NCI-H774 (cell line): ENCODE measurements around the gene RAD51B.
"Not testable (repeated sequence)": the region's sequence is repeated elsewhere in the genome, so short reads cannot be mapped to it uniquely, and the experiment has no call there.

Experiments
- DNase-seq: peaks from one replicate; lab custom pipeline; 2025; lab: John Stamatoyannopoulos, UW

The RAD51B gene

DNA sequence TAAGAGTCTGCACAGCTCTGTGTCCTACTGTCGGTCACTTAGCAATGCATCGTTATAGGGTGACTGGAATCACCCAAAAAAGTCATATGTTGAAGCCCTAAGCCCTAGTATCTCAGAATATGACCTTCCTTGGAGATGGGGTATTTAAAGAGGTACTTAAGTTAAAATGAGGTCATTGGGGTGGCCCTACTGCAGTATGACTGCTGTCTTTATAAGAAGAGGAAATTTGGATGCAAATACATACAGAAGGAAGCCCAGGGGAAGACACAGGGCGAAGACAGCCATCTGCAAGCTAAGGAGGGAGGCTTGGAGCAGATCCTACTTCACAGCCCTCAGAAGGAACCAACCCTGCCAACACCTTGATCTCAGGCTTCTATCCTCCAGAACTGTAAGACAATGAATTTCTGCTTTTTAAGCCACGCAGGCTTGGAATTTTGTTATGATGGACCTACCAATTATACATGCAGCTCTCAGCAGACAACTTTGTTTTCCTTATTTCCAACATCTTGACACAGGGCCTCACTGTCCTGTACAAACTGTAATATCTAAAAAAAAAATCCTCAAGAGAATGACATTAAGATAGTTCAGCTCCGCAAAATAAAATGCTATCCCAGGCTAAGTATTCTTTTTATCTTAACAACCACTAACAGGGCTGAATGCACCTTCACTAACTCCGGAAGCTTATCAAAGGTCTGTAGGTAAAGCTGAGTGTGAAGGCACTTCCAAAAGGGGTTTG, 932.9 kb downstream of the RAD51B start:
- no peak for DNase-seq

- no peak for DNase-seq
Measured at GRCh38 chr14:68753690-68754089, 934.1 kb downstream of the RAD51B start.

- DNase-seq, result no peak
Measured at GRCh38 chr14:68755016-68755353, 935.4 kb downstream of the RAD51B start.

DNA sequence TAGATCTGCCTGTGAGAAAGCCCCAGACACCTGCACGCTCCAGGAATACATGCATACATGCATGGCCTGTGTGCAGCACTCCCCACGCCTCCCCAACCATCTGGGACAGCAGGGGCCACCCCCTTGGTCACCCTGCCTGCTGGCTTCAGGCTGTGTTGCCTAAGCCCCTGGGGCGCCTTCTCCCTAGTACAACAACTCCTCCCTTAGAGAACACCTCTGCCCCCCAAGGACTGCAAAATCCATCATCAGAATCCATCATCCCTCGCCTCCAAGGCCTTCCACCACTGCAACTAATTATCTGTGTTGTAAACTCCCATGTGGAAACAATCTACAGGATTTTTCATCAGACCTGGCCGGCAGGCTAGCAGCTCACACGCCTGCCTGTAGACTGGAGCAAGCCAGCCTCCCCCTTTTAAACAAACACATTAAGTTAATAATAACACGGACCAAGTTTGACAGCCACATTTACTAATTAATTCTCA, 936.5 kb downstream of the RAD51B start:
- no peak for DNase-seq

DNA sequence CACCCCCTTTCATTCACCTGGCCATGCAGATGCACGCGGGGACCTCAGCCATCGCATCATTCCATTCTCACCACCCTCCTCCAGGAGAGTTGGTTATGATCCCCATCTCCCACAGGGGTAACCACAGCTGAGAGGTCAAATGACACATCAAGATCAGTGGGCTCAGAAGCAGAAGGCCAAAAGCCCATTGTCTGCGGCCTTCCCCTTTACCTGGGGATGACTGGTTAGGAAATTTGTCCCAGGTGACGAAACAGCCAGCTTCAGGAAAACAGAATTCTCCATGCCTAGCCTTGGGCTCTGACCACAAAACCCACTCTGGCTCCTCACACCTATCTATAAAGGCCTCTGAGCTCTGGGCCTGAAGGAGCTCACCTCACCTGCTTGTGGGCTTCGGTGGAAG, 937.2 kb downstream of the RAD51B start:
- DNase-seq, result no peak

DNA sequence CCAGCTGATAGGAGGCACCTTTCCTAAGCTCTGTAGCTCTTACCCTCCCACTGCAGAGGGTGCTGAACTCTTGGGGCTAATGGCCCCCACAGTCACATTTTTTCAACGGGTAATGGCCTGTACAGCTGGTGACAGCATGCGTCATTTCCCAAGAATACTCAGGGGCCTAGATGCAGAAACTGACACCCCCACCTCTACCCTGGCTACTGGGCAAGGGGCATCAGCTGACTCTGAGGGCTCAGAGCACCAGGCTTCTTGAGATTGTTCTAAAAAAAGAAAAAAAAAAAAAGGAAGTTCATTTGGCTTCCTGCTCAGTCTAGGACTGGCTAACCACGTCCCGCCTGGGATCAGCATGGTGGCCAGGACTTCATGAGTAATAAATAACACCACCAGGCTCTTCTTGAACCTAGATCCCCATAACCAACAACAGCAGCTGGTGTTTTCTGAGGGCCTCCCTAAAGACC, 938.1 kb downstream of the RAD51B start:
- DNase-seq, result no peak

DNA sequence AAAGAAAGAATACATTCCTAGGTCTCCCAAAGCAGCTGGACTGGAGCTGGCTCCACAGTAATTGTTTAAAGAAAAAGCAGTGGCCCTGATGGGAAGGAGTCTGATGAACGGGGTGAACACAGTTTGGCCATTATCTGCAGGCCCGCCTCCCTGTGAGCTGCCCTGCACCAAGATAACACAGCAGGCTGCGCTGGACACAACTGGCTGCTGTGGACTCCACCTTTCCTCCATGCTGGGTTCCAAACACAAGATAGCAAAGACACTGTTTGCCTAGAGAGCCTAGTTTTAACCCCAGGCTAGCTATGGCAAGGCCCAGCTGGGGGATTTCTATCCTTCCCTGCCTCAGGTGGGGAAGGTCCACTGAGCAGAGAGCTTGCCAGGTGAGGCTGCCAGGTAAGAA, 938.7 kb downstream of the RAD51B start:
- no peak for DNase-seq

DNA sequence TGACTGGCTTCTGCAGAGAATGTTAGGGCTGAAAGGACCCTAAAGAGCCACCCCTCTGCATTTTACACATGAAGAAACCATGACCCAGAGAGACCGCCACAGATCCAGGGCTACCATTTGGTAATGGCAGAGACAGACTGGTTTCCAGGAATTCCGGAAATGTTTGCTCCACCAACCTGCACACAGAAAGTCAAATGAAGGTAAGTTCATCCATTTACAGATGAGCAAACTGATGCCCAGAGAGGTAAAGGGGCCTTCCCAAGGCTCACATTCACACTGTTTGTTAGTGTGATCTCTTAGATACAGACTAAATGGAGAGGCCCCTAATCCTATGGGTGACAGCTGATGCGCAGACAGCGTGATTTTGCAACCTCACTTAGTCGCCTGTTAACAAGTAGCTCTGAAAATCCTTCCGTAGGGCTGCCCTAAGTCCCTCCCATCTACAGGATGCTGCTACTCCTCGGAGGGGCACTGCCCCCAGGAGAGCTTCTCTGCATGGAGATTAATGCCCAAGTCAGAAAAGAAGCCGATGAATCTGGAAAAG, 939.5 kb downstream of the RAD51B start:
- DNase-seq, result no peak

- DNase-seq, result no peak
Measured at GRCh38 chr14:68759937-68760336, 940.4 kb downstream of the RAD51B start.

DNA sequence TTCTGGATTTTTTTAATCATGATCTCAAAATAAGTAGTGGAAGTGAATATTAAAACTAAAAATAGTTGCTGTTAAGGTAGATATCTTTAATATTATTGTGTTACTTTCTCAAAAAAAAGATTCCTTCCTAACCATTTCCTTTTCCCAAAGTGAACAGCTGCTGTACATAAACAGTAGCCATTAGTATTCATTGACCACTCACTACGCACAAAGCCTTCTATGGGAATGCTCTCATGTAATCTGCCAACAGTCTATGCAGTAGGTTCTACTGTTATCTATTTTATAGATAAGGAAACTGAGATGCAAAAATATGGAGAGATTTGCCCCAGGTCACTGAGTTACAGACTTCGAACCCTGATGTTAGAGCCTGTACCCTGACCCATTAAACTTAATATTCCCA, 941.2 kb downstream of the RAD51B start:
- no peak for DNase-seq

DNA sequence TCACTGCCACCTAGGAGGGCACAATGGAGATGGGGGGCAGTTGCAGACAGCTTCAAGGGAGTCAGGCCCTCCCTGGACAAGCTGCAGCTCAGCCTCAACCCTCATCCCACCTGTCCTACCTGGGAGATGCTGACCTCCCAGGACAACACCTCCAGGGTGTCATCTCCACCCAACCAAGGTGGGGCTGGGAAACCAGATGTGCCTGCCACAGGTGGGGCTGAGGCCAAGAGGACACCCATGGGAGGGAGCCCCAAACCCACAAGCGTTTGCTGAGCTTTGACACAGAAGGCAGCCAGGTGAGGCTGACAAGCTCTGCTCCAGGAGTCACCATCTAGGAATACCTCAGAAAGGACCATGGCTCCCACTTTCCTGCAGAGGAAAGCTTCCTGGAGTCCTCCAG, 941.8 kb downstream of the RAD51B start:
- DNase-seq, result no peak

- DNase-seq, result no peak
Measured at GRCh38 chr14:68762953-68763764, 943.6 kb downstream of the RAD51B start.

- not testable (repeated sequence) for DNase-seq
Measured at GRCh38 chr14:68763843-68764242, 944.3 kb downstream of the RAD51B start.

DNA sequence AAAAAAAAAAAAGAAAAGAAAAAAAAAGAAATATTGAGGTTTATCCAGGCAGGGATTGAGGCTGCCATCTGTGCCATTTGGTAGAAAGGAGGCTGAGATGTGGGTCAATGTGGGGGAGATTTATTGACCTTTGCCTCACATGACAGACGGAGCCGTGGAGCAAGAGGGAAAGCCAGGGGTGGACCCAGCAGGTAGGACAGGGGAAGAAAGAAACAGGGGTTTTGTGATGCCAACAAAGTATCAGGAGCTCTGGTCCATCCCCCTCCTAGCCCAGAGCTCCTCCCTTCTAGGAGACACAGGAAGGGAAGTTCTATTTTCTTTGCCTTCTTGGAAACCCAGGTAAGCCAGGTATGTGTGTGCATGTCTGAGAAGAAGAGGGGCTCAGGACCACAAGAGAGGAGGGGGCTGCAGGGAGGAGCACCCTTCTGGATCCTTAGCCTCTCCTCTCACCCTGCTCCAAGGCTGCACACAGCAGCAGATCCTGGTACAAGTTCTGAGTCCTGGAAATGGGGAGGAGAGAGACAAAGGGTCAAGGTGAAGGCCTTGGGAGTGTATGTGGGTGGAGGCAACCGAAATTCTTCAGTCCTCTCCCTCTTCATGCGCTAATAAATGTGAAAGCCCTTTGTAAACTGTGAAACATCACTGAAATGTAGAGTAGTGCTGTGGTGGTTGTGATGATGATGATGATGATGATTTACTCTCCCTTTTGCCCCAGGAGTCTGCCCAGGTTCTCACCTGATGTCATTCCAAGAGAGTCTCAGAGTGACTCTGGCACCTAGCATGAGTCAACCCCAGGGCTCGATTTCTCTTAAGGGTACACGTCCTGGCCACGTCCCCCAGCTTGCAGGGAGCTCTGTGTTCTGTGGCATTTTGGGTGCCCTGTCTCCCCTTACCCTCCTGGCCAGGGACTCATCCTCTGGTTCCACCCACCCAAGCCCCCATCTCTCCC, 947.0 kb downstream of the RAD51B start:
- no peak for DNase-seq

DNA sequence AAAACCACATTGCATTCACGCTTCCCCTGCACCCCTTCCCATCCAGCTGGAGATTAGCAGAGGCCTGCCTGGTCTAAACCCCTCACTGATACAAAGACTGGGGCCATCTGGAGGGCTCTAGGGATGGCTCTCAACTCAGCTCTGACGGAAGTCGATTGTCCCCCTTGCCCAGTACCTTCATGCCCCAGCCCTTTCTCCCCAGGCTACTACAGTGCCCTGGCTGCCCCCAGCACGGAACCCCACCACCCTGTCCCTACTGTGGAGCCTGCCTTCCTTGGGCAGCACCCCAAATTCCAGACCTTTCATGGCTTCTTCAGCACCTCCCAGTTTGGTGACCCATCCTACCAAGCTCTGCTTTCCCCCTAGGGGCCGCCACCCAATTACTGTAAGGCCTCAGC, 947.7 kb downstream of the RAD51B start:
- no peak for DNase-seq

DNA sequence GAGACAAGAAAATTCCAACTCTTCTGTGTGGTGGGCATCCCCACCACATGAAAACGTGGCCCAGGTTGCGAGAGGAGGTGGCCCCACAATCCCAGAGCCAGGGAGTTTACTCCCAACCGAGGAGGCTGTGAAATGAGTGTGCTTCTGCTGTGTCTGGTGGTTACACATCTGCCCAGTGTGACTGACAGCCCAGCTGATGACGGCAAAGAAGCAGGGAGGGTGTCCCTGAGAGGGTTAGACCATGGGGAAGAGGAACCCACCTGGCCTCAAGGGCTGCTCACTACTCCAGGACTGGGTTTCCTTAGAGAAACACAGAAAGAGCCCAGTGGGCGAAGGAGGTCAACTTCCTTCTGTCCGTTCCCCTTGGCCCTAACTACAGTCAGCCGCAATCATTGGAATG, 948.7 kb downstream of the RAD51B start:
- DNase-seq, result no peak

DNA sequence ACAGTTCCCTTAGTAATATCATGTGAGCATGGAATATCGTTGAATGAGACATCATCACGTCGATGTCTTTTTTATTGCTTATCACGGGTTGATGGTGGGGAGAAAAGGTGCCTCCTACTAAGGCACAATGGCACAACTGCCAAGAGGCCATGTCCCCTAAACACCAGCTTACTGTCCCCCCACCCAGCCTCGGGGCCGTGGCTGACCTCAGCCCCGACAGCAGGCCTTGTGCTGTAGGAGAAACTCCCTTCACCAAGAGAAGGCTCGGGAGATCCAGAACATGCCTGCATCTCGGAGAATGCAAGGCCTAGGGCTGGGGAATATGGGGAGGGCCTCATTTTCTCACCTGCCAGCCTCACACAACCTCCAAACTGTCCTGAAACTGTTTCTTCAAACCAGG, 950.5 kb downstream of the RAD51B start:
- DNase-seq, result no peak

DNA sequence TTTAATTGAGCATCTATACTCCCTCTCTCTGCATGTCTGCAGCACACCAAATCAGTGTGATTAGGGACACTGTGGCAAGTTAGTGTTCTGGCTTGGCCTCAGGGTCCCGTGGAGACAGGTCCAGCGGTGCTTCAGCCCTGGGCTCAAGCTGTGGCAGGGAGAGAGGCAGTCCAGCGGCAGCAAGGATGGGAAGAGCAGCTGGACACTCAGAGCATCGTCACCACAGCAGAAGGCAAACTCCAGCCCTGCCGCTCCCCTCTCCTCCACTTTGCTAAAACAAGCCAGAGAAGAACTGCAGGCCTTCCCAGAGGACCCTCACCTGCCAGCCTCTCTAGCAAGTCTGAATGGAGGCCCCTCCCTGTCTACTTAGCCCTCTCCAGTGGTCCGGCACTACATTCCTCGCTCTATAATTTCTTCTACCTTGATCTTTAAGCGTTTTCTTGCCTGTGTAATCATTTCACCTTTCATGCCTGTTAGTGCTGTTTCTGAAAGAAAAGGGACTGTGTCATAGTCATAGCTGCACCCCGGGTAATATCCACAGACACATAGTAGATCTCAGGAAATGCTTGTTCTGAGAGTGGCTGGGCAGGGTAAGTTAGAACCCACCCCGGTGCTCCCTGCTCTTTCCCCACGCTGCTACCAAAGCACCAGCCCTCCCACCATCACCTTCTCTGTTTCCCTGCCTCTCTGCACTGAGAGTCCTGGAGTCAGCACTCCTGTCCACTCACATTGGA, 951.1 kb downstream of the RAD51B start:
- DNase-seq, result no peak

DNA sequence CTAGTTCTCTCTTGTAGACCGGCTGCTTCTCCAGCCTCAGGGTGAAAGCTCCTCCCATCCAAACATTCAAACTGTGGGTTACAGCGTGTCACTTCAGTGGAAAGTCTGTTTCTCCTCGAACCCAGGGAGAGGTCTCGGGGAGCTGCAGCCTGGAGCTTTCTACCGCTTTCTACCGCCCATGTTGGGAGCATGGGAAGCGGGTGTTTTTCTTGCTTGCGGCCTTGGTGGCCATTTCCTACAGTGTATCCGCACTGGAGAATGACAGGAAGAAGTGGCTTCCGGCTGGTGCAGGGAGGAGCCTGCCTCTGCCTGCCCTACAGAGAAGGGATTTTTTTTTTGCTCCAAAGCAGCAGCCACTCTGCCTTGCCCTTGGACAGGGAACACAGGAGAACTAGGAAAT, 952.1 kb downstream of the RAD51B start:
- DNase-seq, result no peak

DNA sequence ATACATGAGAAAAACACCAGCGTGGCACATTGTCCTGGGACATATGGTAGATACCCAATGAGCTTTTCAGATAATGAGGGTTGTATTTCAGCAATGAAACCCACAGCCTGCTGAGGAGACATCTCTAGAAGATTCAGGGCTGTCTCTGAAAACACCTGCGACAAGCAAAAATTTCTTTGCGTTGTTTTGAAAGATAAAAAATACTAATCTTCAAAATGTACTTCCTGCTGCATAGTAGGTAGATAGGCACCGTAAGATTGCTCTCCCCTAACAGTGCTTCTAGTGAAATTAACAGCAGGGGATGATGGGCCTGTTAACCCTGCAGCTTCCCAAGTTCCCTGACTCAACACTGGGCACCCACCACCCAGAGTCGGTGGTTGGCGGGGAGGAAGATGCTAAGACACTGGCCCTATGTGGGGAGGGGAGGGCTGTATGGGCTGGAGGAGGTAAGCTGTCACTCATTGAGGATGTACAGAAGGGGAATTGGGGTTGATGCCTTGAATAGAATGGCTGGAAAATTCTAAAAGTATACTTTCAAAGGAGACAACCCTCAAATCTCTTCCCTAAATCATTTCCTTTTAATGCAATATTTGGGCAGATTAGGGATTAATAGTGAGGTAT, 953.3 kb downstream of the RAD51B start:
- no peak for DNase-seq
